GM18502 (cell line): ENCODE results near the gene PXDN.

Experiments
- ATAC-seq: cut with Tn5 transposase; IDR thresholded peaks from one replicate; pipeline ENCODE4 v1.9.1; 2021; ENCODE audit warnings: mild to moderate bottlenecking; ENCODE audit not compliant: unreplicated experiment, poor library complexity

Gene PXDN

GRCh38 chr2:1673160-1673944, 71.0 kb downstream of the PXDN start:
- ATAC-seq: no peak

DNA sequence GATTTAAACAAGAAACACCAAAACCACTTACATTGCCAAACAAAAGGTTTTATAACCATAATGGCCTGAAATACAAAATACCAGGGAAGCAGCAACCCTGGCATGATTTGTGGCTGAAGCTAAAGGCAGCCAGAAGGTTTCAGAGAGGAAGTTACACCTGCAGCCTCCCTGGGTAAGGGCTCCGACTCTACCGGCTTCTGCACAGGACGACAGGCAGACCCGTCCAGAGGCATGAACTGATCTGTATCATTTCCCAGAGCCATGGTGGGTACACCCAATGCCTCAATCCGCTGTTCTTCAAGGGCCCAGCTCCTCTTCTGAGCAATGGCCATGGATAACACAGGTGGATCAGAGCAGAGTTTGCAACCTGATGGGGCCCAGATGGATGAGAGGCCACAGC, 71.6 kb downstream of the PXDN start:
- ATAC-seq: no peak

DNA sequence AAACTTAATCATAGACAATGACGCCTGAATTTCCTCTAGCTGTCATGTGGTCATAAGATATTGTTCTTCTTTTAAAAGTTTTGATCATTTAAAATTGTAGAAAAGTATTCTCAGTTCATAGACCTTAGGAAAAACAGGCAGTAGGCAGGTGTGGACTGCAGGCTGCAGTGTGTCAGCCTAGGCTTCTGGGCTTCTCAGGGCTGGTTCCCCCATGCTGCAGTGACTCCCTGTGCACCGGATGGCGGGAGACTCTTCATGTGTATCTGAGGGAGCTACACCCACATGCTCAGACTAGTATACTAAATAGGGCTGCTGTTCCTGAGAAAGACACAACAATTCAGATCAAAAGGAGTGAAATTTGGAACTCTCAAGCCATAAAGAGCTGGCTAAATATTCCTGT, 72.4 kb downstream of the PXDN start:
- ATAC-seq: no peak

GRCh38 chr2:1670636-1671035, 73.7 kb downstream of the PXDN start:
- ATAC-seq: no peak

- ATAC-seq: no peak
These were observed 78.4 kb downstream of the PXDN start for GRCh38 chr2:1665761-1666505.

GRCh38 chr2:1664698-1665097, 79.6 kb downstream of the PXDN start:
- no peak for ATAC-seq

DNA sequence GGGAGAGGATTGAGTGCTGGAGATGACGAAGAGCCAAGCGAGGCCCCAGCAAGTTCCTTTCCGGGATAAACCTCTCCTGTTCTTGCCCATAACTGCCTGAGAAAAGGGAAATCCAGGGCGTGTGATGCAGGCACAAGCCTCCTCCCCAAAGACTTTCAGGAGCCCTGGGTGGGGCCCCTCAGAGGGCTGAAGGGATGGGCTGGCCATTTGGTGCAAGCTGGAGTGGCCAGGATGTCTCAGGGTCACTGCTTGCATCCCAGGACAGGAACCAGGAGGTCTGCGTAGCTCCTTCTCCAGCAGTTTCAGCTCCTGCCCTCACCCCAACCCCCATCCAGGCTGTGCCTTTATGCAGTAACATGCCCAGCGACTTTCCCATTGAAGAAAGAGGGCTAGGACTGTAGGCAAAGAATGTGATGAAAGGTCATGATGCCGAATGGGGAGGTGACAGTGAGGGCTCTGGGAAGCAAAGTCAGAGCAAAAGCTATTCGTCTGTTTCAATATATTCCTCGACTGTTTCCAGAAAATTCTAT, 80.2 kb downstream of the PXDN start:
- ATAC-seq: no peak

DNA sequence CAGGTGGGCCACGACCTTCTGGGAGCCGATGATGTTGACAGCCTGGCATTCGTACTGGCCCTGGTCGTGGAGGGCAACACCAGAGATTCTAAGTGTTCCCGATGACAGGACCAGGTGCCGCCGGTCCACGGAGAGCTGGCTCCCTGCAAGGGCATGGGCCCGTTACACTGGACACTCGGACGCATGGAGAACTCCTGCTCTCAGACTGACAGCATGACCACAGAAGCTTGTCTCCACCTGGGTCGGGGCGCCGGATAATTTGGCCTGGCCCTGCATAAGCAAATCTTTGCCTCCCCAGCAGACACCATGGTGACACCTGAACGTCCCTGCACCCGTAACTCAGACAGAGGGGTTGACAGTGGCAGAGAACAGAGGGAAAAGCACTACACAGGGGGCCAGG, 80.7 kb downstream of the PXDN start:
- ATAC-seq: no peak

DNA sequence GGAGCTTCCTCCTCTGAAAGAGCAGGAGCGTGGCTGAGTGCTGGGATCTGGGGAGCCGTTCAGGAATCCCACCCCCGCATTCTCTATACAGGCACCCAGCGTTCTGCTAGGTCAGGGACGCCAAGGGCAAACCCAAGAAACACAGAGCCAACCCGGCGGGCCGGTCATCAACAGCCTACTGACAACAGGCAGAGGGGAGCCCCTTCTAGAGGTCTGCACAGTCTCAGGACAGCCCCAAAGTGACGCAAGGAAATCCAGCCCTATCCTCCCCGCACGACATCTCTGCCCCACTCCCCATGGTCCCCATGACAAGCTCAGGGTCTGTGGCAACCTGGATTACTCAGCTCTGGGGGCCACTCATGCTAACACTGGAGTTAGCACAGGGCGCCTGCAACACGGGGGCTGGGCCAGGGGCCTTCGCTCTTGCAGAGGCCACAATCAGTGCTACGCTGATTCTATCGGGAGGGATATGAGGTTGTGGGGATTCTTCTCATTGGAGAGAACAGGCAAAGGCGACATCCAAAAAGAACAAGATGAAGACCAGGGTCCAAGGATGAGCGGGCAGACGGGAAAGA, 81.6 kb downstream of the PXDN start:
- no peak for ATAC-seq

DNA sequence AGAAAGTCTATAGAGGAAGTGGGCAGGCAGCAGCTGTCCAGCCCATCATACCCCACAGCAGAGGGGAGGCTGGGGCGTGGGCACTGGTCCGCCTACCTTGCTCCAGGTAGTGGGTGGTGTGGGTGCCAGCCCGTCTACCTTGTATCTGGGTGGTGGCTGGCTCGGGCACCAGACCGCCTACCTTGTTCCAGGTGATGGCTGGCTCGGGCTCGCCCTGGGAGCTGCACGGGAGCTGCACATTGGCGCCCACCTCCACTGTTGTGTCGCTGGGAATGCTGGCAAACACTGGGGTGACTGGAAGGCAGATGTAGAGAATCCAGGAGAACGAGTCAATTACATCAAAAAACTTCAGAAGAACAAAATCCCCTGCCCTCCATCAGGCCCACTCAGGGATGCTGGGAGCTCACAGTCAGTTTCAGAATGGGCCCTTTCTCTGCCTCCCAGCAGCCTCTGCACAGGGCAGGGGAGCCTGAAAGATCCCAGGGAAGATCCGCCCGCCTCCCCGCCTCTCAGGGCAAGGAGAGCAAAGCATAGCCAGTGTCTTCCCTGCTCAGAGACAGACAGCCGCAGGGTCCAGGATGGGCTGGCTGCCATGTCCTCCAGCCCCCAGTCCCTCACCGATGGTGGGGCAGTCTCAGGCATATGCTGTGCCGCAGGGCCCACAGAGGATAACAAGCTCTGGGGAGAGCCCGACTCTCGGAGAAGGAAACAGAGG, 82.3 kb downstream of the PXDN start:
- ATAC-seq: no peak

- no peak for ATAC-seq
These were observed 83.4 kb downstream of the PXDN start for GRCh38 chr2:1660656-1661640.

- ATAC-seq: no peak
These were observed 84.3 kb downstream of the PXDN start for GRCh38 chr2:1659951-1660565.

GRCh38 chr2:1658394-1659151, 85.7 kb downstream of the PXDN start:
- ATAC-seq: no peak

DNA sequence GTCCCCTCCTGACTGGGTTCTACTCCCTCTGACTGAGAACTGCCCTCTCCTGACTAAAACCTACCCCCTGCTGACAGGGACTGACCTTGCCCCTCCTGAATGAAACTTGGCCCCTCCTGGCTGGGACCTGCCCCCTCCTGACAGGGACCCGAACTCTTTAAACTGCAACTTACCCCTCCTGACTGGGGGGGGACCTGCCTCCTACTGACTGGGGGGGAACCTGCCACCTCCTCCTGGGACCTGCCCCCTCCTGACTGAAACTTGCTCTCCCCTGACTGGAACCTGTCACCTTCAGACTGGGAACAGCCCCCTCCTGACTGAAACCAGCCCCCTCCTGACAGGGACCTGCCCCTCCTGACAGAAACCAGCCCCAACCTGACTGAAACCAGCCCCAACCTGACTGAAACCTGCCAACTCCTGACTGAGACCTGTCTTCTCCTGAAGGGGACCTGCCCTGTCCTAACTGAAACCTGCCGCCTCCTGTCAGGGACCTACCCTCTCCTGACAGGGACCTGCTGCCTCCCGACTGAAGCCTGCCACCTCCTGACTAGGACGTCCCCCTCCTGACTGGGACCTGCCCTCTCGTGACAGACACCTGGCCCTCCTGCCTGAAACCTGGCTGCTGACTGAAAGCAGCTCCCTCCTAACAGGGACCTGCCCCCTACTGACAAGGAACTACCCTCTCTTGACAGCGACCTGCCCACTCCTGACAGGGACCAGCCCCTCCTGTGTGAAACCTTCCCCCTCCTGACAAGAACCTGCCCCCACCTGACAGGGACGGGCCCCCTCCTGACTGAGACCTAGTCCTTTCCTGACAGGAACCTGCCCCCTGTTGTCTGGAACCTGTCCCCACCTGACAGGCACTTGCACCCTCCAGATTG, 87.1 kb downstream of the PXDN start:
- ATAC-seq: no peak

DNA sequence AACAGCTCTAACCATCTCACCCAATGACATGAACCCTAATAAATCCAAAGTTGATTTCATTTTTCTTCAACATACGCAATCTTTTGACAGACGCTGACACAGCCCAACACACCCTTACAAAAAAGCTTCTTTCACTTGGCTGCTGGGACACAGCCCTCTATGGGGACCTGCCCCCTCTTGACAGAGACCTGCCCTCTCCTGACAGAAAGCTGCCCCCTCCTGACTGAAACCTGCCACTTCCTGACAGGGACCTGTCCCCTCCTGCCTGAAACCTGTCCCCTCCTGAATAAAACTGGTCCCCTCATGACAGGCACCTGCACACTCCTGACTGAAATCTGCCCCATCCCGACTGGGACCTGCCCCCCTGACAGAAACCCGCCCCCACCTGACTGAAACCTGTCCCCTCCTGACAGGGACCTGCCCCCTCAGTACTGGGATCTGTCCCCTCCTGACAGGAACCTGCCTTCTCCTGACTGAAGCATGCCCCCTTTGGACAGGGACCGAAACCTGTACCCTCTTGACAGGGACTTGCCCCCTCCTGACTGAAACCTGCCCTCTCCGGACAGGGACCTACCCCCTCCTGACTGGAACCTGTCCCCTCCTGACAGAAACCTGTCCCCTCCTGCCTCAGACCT, 87.9 kb downstream of the PXDN start:
- no peak for ATAC-seq

DNA sequence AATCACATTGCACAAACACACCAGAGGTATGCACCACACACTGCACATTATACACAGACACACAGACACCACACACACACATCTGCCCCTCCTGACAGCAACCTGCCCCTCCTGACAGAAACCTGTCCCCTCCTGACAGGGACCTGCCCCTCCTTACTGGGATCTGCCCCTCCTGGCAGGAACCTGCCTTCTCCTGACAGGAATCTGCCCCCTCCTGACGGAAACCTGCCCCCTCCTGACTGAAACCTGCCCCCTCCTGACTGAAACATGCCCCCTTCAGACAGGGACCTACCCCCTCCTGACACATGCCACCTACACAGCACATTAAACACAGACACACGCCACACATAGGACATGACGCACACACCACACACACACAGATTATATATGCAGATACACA, 88.9 kb downstream of the PXDN start:
- no peak for ATAC-seq
